Keratinocyte (primary cell): ENCODE measurements around the gene P4HA1. TPM values are rescaled to one million over a fixed set of nuclear protein-coding genes. Genes with fewer than 3 reads are reported as not detected.
A peak's percentile ranks its signal among the peaks of the same experiment; 100 is the strongest.

Source experiments
- DNase-seq: peaks from one replicate; pipeline ENCODE4 v3.0.0-alpha.2; 2011; ENCODE audit warnings: low read depth, missing footprints, low spot score
- FAIRE-seq: peaks from 2 replicates; lab custom pipeline; 2011; peaks lifted over from hg19 to GRCh38; lab: Jason Lieb, UNC
- H2AFZ ChIP-seq: 2 replicates; pipeline ENCODE4 v1.6.0; 2012; ENCODE audit warnings: low read length, control low read depth, inconsistent platforms; ENCODE audit not compliant: control insufficient read depth
- H3K27ac ChIP-seq: 2 replicates; pipeline ENCODE4 v1.5.1; 2011; ENCODE audit warnings: low read length; ENCODE audit not compliant: control insufficient read depth, insufficient read depth
- H3K27me3 ChIP-seq: 3 replicates; pipeline ENCODE4 v1.6.0; 2011; ENCODE audit warnings: low read length; ENCODE audit not compliant: control insufficient read depth, insufficient read depth; ENCODE audit errors: extremely low read depth
- H3K36me3 ChIP-seq, 2 experiments: 2 replicates in 1 of 2; 3 replicates in 1 of 2; pipeline ENCODE4 v1.5.1; 2011; ENCODE audit warnings: low read length in 2 of 2, mild to moderate bottlenecking in 1 of 2; ENCODE audit not compliant: control insufficient read depth in 2 of 2, insufficient read depth in 2 of 2; ENCODE audit errors: extremely low read depth in 1 of 2
- H3K4me1 ChIP-seq: 3 replicates; pipeline ENCODE4 v1.5.1; 2011; ENCODE audit warnings: low read length; ENCODE audit not compliant: control insufficient read depth, insufficient read depth; ENCODE audit errors: extremely low read depth
- H3K4me2 ChIP-seq: 3 replicates; pipeline ENCODE4 v1.6.0; 2011; ENCODE audit warnings: low read depth, low read length; ENCODE audit not compliant: control insufficient read depth, insufficient read depth; ENCODE audit errors: extremely low read depth
- H3K4me3 ChIP-seq, 3 experiments: fragments of 200-600 bp in 1 of 3; sonication (generic) in 1 of 3; 2 replicates in 2 of 3; 3 replicates in 1 of 3; pipeline ENCODE4 v1.5.1; 2011 to 2016; ENCODE audit warnings: low read length in 3 of 3, mild to moderate bottlenecking in 3 of 3, control low read depth in 2 of 3, inconsistent platforms in 1 of 3, low read depth in 1 of 3, mixed read lengths in 1 of 3, mixed run types in 1 of 3, moderate library complexity in 1 of 3; ENCODE audit not compliant: control insufficient read depth in 2 of 3, insufficient read depth in 2 of 3; ENCODE audit errors: extremely low read depth in 1 of 3
- H3K79me2 ChIP-seq: 2 replicates; pipeline ENCODE4 v1.6.0; 2012; ENCODE audit warnings: low read length; ENCODE audit not compliant: control insufficient read depth, insufficient read depth
- H3K9ac ChIP-seq: 3 replicates; pipeline ENCODE4 v1.6.0; 2011; ENCODE audit warnings: low read length; ENCODE audit not compliant: control insufficient read depth, insufficient read depth; ENCODE audit errors: extremely low read depth
- H3K9me1 ChIP-seq: 3 replicates; pipeline ENCODE4 v1.6.0; 2011; ENCODE audit warnings: low read length; ENCODE audit not compliant: control insufficient read depth, insufficient read depth; ENCODE audit errors: extremely low read depth
- H3K9me3 ChIP-seq: 2 replicates; pipeline ENCODE4 v1.5.1; 2012; ENCODE audit warnings: low read depth, low read length; ENCODE audit not compliant: control insufficient read depth
- H4K20me1 ChIP-seq: 3 replicates; pipeline ENCODE4 v1.6.0; 2011; ENCODE audit warnings: low read length; ENCODE audit not compliant: control insufficient read depth, insufficient read depth; ENCODE audit errors: extremely low read depth
- CTCF ChIP-seq, 3 experiments: IDR thresholded peaks in 1 of 3; conservative IDR thresholded peaks in 1 of 3; optimal IDR thresholded peaks in 1 of 3; 2 replicates in 2 of 3; 3 replicates in 1 of 3; pipeline versions ENCODE3 to v1.5.1; 2011; ENCODE audit warnings: low read length in 3 of 3, mild to moderate bottlenecking in 3 of 3, moderate library complexity in 2 of 3, control low read depth in 1 of 3, inconsistent platforms in 1 of 3; ENCODE audit not compliant: insufficient read depth in 2 of 3; ENCODE audit errors: extremely low read depth in 1 of 3
- EZH2 ChIP-seq: IDR thresholded peaks from one replicate; pipeline ENCODE4 v1.6.1; 2012; ENCODE audit warnings: inconsistent platforms, mild to moderate bottlenecking, low read length, moderate library complexity
- dilution Hi-C: fragments of 300-500 bp; cut with MboI; formaldehyde crosslinking; loops from one replicate; pipeline ENCODE4 v1.7.0; 2020; ENCODE audit warnings: low sequenced_read_pairs; ENCODE audit not compliant: extremely low pct_ligation_motif_present
- polyA plus RNA-seq, 5 experiments: library from polyadenylated mRNA; depleted of rRNA in 3 of 5; stranded (reverse) in 3 of 5; stranded (forward) in 1 of 5; unstranded in 1 of 5; fragments of >200 nt; gene quantifications; 1 replicate in 1 of 5; 2 replicates in 3 of 5; 3 replicates in 1 of 5; pipeline versions ENCODE4 v1.2.1 to v1.2.3, GENCODE V29; 2011 to 2012; ENCODE audit warnings: missing spikeins in 2 of 5, low read depth in 1 of 5, low replicate concordance in 1 of 5

P4HA1 gene
- polyA plus RNA-seq, 1 donor (not counting 4 experiments of a cell fraction or from before 2014, with no cell fraction given) = 67.4 TPM

DNA sequence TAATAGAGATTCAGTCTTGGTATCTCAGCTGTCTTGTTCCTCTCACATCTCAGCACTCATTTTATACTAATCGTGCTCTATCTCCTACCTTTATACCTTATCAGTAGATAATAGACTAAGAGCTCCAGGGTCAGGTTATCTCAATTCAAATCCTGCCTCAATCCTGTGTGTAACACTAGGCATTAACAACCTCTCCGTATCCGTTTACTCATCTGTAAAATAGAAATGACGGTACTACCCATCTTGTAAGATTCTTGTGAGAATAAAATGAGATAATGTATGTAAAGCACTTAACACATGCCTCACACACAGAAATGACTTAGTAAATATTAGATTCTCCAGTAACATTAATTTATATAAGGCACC is 622 bp upstream of the P4HA1 start:
- H3K9me1 ChIP-seq = no peaks in the 10 kb centered on the region
- H3K9ac ChIP-seq = peak overlapping the region; percentile 97
- no peaks in the 10 kb centered on the region for H4K20me1 ChIP-seq
- FAIRE-seq (no peak), DNase-seq (no peak)
- peaks cover 39% of the 10 kb centered on the region for H3K79me2 ChIP-seq
- dilution Hi-C loops = no loop called here
- H3K4me1 ChIP-seq = peaks cover 13% of the 10 kb centered on the region
- H3K9me3 ChIP-seq = no peaks in the 10 kb centered on the region
- peaks cover 0 to 1% of the 10 kb centered on the region in 2 experiments for H3K36me3 ChIP-seq
- TF ChIP-seq CTCF (optimal IDR thresholded peaks at IDR 0.05 in 1 of 3, IDR thresholded peaks at IDR 0.05 in 1 of 3, conservative IDR thresholded peaks at IDR 0.05 in 1 of 3; ENCODE audit: extremely low read depth in 1 of 3, insufficient read depth in 2 of 3, low read length in 3 of 3) (no peak), EZH2 (no peak)
- H2AFZ ChIP-seq = peak overlapping the region; percentile 69
- peak overlapping the region; percentile 81 for H3K27ac ChIP-seq
- H3K4me2 ChIP-seq = peak overlapping the region; percentile 72
- H3K4me3 ChIP-seq = peak overlapping the region; percentile 59 to 74 (median 70)
- no peaks in the 10 kb centered on the region for H3K27me3 ChIP-seq

GRCh38 chr10:73096041-73096448 is 621 bp downstream of the P4HA1 start:
- Histone ChIP-seq H3K36me3 (peaks cover 0 to 1% of the 10 kb centered on the region in 2 experiments), H2AFZ (peak overlapping the region; percentile 77), H3K9ac (peak overlapping the region; percentile 97), H3K27me3 (no peaks in the 10 kb centered on the region), H4K20me1 (no peaks in the 10 kb centered on the region), H3K9me3 (no peaks in the 10 kb centered on the region), H3K4me1 (peaks cover 13% of the 10 kb centered on the region), H3K4me3 (peak overlapping the region; percentile 59 to 74 (median 70)), H3K4me2 (peak overlapping the region; percentile 80), H3K79me2 (peaks cover 52% of the 10 kb centered on the region), H3K27ac (peak overlapping the region; percentile 81), H3K9me1 (no peaks in the 10 kb centered on the region)
- TF ChIP-seq EZH2 (no peak), CTCF (optimal IDR thresholded peaks at IDR 0.05 in 1 of 3, IDR thresholded peaks at IDR 0.05 in 1 of 3, conservative IDR thresholded peaks at IDR 0.05 in 1 of 3; ENCODE audit: extremely low read depth in 1 of 3, insufficient read depth in 2 of 3, low read length in 3 of 3) (no peak)
- dilution Hi-C loops = no loop called here
- no peak for DNase-seq
- FAIRE-seq = no peak
